Right kidney (tissue), 9 donors: ENCODE results near the gene ROGDI.
A peak's percentile ranks its signal among the peaks of the same experiment; 100 is the strongest.

Experiments used
- DNase-seq: peaks from one replicate; pipeline ENCODE4 v3.0.0-alpha.2; 2016
- long read RNA-seq, 8 donors: transcript quantifications; one replicate each; lab custom pipeline, GENCODE V29; 2026

ROGDI gene
- long read RNA-seq, donor 1, transcript ROGDI-209 (10 exons, 1,362 nt) = minor isoform, 5 of 32 reads
- long read RNA-seq, donor 1, transcript ROGDI-201 (11 exons, 1,735 nt) = major isoform, 14 of 32 reads
- long read RNA-seq, donor 1, partial matches to known transcripts = 11 of 32 reads
- long read RNA-seq, donor 1, other reads (novel, unspliced or antisense) = 0 of 32 reads
- long read RNA-seq, donor 2, transcript ROGDI-201 (11 exons, 1,735 nt) = major isoform, 8 of 12 reads
- long read RNA-seq, donor 2, partial matches to known transcripts = 0 of 12 reads
- long read RNA-seq, donor 2, other reads (novel, unspliced or antisense) = 0 of 12 reads
- long read RNA-seq, donor 3, transcript ROGDI-201 (11 exons, 1,735 nt) = major isoform, 5 of 6 reads
- long read RNA-seq, donor 3, partial matches to known transcripts = 0 of 6 reads
- long read RNA-seq, donor 3, other reads (novel, unspliced or antisense) = 0 of 6 reads
- long read RNA-seq, donor 4, partial matches to known transcripts = 6 of 12 reads
- long read RNA-seq, donor 4, other reads (novel, unspliced or antisense) = 0 of 12 reads
- long read RNA-seq, donor 5, transcript ROGDI-201 (11 exons, 1,735 nt) = major isoform, 12 of 15 reads
- long read RNA-seq, donor 5, partial matches to known transcripts = 0 of 15 reads
- long read RNA-seq, donor 5, other reads (novel, unspliced or antisense) = 0 of 15 reads
- long read RNA-seq, donor 6, transcript ROGDI-201 (11 exons, 1,735 nt) = major isoform, 7 of 16 reads
- long read RNA-seq, donor 6, partial matches to known transcripts = 6 of 16 reads
- long read RNA-seq, donor 6, other reads (novel, unspliced or antisense) = 0 of 16 reads
- long read RNA-seq, donor 7 = 0 reads
- long read RNA-seq, donor 8, transcript ROGDI-201 (11 exons, 1,735 nt) = major isoform, 11 of 18 reads
- long read RNA-seq, donor 8, partial matches to known transcripts = 6 of 18 reads
- long read RNA-seq, donor 8, other reads (novel, unspliced or antisense) = 0 of 18 reads

- peak; percentile 87 for DNase-seq
Observed at GRCh38 chr16:4801962-4802658, at the start of gene ROGDI. Gene ROGDI, minus strand, starts transcription at chr16:4802633. Its CDS starts 62 bp downstream, at chr16:4802571.

GRCh38 chr16:4850211-4850610 lies 47.8 kb upstream of the ROGDI start:
- DNase-seq = no peak

- DNase-seq = no peak
Observed at GRCh38 chr16:4847774-4848587, 45.5 kb upstream of the ROGDI start.

- peak; percentile 91 for DNase-seq
Observed at GRCh38 chr16:4846901-4847773, 44.7 kb upstream of the ROGDI start, which contains the start of the genes GLYR1 and UBN1. Gene GLYR1, minus strand, starts transcription at chr16:4847288. Its CDS starts 23 bp downstream, at chr16:4847265. Gene UBN1, plus strand, starts transcription at chr16:4847481. Its CDS starts 5,437 bp downstream, at chr16:4852918.

- no peak for DNase-seq
Observed at GRCh38 chr16:4846503-4846900, 44.1 kb upstream of the ROGDI start.

GRCh38 chr16:4840984-4841383 lies 38.6 kb upstream of the ROGDI start:
- DNase-seq = no peak

GRCh38 chr16:4839942-4840341 lies 37.5 kb upstream of the ROGDI start:
- DNase-seq = no peak

- no peak for DNase-seq
Observed at GRCh38 chr16:4837733-4838501, 35.5 kb upstream of the ROGDI start.

- no peak for DNase-seq
Observed at GRCh38 chr16:4836727-4837126, 34.3 kb upstream of the ROGDI start.

- no peak for DNase-seq
Observed at GRCh38 chr16:4833584-4833983, 31.2 kb upstream of the ROGDI start.

- DNase-seq = no peak
Observed at GRCh38 chr16:4832698-4833343, 30.4 kb upstream of the ROGDI start.

GRCh38 chr16:4831616-4832015 lies 29.2 kb upstream of the ROGDI start:
- no peak for DNase-seq

GRCh38 chr16:4830408-4830807 lies 28.0 kb upstream of the ROGDI start:
- DNase-seq = no peak

- DNase-seq = no peak
Observed at GRCh38 chr16:4828567-4829321, 26.3 kb upstream of the ROGDI start.

GRCh38 chr16:4826980-4827379 lies 24.5 kb upstream of the ROGDI start:
- no peak for DNase-seq

GRCh38 chr16:4826526-4826925 lies 24.1 kb upstream of the ROGDI start:
- no peak for DNase-seq

GRCh38 chr16:4825196-4825595 lies 22.8 kb upstream of the ROGDI start:
- DNase-seq = no peak

- no peak for DNase-seq
Observed at GRCh38 chr16:4820652-4821051, 18.2 kb upstream of the ROGDI start.
